Activated CD4-positive, alpha-beta T cell treated with anti-CD3 and anti-CD28 coated beads, Interleukin-2, amount 50 U/mL, for 48 hours (primary cell): ENCODE results near the gene SIK3.

Experiments
- DNase-seq, 2 experiments: peaks; one replicate each; pipeline ENCODE4 v3.0.0-alpha.2; 2020

SIK3 gene

DNA sequence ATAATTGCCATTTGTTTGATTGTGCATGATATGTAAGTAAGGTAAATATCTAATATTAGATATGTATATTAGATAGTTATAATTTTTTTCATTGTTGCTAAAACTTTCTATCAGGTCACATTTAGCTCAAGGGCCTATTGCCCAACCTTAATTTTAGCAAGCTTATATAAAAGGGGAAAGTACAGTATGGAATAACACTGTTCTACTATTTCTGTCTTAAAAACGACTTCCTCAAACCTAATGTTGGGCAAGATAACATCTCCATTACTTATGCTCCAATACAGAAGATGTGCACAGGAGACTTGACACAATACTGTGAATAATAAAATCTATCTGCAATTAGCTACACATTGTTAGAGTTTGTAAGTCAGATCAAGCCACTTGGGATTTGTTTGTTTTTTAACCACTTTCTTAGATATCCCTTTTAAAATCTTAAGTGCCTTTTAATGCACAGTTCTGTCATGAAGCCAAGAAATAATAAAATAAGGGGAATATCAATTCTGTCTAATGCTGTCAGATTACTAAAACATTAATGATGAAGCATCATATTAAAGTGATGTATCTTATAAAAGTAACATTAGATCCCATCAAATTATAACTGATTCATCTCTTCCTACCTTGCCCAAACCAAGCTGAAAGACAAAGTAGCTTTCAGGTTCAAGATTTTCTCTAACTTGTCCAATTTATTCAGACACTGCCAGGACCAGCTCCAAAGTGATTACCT, 98.1 kb downstream of the SIK3 start:
- no peak for DNase-seq

DNA sequence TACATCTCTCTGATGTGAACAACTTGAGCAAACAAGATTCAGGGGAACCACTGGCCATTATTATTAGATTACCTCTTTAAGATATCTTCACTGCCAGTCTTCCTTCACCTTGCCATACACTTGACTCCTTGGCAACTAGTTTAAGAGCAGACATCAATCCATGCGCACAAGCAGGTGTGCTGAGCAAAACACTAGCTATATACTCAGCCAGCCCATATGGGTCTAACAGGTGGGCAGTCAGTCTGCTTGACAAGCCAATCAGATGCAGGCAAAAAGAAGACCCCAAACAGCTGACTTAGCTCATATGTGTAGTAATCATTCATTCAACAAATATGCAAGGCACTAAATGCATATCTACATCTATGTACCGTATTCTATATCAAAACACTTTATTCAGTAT, 101.2 kb downstream of the SIK3 start:
- DNase-seq: no peak

DNA sequence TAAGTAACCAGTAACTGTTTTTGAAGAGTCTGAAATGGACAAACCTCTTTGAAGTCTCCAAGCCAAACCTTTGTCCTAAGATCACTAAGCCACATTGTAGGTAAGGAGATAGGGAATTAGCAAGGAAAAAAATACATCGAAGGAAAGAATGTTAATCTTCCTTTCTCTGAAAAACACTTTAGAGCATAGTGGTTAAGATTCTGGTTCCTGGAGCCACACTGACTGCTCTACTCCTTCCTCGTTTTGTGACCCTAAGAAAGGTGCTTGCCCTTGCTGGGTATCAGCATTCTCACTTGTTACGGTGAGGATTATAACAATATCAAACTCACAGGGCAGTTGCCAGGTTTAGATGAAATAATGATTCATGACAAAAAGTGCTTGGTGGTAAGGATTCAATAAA, 104.0 kb downstream of the SIK3 start:
- no peak for DNase-seq

DNA sequence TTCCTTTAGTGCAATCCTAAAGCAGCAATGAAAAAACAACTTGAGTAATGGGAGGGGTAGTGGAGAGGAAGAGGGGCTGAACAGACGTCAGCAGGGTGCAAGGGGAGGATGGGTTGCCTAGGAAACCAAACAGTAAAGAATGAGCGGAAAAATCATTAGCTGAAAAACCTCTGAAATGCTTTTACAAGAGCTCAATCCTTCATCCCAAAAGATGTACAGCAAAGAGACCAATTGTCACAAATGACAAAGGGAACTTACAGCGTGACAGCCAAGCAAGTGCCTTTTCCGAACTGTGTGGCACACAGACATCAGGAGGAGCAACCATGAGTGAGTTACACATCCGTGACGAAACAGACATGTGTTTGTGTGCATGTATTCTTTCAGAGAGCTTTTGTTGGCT, 104.6 kb downstream of the SIK3 start:
- DNase-seq: no peak

DNA sequence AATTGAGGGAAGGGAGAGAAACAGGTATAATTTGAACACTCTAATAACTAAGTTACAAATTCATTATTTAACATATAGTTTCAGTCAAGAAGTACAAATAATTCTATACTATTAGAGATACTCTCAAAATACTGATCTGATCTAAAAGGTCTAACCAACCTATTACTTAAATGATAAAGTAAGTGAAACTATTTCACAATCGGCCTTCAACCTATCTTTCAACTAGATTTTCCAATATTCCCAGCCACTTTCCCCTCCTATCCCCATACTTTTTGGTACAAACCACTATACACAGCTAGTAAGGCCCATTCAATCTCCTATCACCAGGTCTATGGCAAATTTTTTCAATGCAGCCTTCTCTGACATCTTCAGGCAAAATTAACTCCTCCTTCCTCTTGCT, 106.7 kb downstream of the SIK3 start:
- DNase-seq: no peak

DNA sequence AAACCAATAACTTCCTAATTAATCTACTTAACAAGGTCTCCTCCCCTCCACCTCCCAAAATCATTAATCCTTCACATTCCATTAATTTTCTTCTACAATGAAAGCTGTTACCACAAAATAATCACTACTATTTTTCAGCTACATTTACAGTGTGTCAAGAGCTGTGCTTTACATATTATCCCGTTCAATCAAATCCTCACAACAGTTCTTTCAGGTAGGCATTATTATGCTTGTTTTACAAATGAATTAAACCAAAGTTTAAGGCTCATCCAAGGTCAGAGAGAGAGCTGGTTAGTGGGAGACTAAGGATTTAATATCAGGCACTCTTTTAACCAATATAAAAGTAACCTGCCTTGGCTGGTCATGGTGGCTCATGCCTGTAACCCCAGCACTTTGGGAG, 107.4 kb downstream of the SIK3 start:
- DNase-seq: no peak

DNA sequence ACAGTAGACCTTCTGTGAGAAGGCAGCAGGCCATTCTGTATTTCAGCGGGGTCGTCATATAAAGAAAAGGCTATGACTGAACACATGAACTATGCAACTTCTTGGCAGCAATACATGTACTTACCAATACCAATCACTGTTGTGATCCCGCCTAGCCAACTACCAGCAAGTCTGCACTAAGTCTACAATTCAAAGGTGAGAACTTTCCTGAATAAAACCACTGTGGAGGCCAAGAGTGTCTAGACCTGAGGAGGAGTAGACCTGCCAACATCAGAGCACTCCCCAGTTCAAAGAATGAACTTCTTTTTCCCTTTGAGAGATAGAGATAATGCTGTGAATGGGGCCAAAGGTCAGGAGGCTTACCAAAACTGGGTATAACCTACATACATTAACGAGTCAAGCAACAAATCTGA, 108.2 kb downstream of the SIK3 start:
- DNase-seq: no peak

DNA sequence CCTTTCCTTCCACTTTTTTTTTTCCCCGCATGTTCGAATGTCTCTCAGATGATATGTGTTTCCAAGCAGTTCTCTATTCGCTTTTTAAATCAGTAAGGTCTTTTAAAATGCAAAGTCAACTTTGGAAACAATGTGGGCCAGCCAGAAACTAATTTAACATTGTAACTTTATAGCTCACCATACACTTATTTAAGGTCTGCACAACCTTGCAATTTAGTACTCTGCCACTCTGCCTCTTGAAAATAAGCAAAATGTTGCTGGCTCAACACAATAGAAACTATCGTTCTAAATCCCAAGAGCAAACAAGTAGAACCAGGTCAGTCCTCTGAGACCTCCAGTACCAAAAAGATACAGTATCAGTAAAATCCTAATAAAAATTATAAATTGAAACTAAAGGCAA, 109.0 kb downstream of the SIK3 start:
- DNase-seq: no peak

DNA sequence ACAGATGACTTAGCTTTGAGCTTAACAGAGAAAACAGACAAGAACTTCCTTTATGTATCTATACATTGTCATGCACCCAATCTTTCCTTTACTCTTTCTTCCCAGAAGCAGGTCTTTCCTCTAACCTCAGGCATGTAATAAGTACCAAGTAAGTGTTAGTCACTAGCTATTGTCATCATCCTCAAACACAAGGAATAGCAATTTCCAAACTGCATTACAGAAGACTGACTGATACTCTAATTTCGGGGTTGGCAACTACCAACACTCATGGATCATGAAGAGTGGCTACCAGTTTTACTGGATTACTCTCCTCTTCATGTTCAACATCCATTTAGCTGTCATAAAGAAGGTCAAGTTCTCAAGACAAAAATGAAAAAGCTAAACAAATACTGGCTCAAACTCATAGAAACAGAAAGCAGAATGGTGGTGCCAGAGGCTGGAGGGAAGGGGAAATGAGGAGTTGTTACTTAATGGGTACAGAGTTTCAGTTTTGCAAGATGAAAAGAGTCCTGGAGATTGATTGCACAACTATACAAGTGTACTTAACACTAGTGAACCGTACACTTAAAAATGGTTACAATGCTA, 111.6 kb downstream of the SIK3 start:
- DNase-seq: peak in 1 of 2 experiments; percentile 14

DNA sequence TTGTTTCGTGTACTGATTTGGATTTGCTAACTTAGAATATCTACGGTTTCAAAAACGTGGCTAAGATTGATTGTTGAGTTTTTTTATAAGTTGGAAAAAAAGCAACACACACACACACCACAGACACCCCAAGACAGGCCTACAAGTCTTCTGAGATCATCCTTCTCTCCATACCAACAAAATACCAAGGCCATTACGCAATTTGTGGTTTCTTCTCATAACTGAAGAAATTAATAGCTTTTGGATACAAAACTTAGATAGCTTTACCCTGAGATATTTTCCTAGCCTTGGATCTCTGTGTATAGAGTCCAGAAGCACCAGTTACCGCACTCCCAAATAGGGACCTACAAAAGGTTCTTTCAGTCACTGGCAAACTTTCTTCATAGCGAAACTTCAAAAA, 113.6 kb downstream of the SIK3 start:
- no peak for DNase-seq

DNA sequence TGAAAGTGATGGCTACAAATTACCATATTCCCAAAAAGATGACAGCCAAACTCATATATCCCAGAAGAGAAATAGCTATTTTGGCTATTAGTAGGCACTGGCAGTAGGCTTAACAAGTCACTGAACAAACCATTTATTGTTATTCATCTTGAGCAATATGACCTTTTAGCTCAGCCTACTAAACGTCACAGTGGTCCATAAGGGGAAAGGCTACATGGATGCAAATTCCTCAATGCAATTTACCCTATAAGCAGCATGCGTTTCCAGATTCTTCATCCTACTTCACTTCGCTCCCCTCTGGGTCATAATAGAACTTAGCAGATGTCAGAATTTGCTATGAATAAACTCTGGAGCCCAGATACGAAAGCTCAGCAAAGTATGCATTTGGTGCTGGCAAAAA, 114.0 kb downstream of the SIK3 start:
- DNase-seq: no peak

DNA sequence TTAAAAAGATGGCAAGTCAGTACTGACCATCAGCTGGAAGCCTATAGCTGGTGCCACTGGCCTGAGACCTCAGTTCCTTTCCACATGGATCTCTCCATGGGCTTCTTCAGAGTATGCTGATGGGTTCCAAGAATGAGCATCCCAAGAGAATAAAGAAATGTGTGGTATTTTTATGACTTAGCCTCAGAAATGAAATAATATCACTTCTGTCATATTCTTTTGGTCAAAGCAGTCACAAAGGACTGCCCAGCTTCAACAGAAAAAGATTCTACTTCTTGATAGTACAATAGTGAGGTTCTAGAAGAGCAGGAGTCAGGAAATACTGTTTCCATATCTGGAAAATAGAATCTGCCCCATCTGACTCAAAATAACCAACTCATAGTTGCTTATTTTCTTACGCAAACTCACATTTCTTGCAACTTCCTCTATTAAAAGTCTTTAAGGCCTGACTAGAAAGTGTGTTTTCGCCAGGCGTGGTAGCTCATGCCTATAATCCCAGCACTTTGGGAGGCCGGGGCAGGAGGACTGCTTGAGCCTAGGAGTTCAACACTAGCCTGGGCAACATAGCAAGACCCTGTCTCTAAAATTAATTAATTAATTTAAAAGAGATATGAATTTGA, 116.9 kb downstream of the SIK3 start:
- no peak for DNase-seq

DNA sequence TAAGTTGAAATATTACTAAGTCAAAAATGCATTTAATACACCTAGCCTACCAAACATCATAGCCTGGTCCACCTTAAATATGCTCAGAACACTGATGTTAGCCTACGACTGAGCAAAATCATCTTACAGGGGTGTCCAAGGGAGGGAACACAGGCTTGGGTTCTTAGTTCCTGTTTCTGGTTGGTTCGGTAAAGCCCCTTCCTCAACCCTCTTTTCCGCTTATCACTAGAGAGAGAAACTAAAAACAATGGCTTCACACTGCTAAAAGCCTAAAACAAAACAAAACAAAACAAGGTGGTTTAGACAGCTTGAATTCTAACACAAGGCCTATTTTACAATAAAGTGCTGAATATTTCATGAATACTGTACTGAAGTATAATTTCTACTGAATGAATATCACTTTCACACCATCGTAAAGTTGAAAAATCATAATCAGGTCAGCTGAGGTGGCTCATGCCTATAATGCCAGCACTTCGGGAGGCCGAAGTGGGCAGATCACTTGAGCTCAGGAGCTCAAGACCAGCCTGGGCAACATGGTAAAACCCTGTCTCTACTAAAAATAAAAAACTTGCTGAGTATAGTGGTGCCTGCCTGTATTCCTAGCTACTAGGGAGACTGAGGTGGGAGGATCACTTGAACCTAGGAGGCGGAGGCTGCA, 118.0 kb downstream of the SIK3 start:
- no peak for DNase-seq

DNA sequence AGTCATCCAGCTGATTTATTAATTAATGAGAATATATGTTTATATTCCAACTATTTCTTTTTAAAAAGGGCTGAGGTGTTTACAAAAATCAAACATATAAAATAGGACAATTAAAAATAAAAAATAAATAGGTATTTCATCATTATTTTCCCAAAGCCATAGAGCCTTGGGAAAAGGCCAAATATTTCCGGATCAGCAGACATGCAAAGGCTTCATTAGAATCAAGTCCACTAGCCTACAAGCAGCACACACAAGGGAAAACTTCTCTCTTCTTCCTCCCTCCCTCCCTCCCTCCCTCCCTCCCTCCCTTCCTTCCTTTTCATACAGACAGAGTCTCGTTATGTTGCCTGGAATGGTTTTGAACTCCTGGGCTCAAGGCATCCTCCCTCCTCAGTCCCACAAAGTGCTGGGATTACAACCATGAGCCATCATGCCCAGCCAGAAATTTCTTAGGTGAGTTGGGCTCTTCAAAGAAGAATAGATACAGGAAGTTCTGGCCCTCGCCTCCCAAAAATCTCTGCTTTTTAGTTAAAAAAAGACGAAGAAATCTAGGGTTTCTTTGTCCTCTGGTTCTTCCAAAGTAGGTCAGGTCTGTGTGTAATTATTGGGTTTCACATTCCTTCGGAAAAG, 121.2 kb downstream of the SIK3 start:
- DNase-seq: no peak

DNA sequence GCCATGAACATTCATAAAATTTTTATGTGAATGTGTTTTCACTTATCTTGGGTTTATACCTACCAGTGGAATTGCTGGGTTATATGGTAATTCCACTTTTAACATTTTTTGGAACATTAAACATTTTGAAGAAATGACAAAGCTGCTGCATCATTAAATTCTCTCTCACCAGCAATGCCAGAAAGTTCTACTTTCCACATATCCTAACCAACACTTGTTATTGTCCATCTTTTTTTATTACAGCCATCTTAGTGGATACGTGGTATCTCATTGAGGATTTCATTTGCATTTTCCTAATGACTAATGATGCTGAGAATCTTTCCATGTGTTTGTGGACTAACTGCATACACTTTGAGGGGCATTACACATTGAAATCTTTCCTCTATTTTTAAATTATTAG, 122.6 kb downstream of the SIK3 start:
- no peak for DNase-seq

DNA sequence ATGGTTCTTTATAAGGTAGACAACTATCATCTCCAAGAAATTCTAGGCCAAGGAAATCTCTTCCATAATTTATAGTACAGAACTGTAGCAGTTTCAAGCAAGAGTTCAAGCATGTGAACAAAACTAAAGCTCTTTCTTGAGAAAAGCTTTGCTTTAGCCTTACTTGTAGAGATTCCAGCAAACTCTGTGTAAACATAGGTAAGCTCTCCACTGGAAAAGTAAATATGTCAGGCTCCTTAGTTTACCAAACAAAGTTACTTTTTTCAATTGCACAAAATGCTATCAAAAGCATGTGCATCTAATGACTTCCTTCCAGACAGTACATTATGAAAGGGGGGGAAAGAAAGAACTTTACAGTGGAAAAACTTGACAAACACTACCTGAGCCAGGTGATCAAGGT, 125.0 kb downstream of the SIK3 start:
- DNase-seq: no peak

DNA sequence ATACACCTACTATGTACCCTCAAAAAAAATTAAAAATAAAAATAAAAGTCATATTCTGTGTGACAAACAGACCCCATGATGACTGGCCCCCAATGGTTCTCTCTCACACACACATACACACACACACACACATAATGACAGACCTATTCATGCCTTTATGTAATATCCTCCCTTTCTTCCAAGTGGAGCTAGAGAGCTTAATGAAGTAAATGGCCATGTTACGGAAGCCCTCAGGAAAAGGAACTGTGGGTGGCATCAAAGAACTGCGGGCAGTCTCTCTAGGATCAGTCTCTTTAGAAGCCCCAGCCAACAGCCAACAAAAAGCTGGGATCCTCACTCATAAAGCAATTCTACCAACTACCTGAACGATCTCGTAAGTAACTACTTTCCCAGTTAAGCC, 125.5 kb downstream of the SIK3 start:
- DNase-seq: no peak

DNA sequence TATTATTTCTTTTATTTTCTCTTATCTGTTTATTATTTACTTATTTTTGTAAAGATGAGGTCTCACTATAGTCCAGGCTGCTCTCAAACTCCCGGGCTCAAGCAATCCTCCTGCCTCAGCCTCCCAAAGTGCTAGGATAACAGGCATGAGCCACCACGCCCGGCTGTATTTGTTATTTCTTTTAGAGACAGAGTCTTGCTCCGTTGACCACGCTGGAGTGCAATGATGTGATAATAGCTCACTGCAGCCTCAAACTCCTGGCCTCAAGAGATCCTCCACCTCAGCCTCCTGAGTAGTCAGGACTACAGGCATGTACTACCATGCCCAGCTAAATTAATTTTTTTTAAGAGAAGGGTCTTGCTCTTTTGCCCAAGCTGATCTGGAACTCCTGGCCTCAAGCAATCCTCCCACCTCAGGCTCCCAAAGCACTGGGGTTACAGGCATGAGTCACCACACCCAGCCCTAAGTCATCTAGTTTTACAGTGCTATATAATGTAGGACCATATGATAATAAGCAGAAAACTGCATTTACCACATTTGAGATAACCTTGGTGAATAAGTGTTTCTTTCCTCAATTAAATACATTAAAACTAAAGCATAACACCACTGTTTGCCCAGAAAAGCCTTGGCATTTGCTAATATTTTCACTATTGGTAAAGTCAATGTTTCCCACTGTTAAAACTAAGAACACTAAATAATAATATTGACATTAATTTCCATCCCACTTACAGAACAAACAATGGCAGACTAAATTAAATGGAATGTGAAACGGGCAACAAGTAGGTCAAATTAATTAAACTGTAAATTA, 127.5 kb downstream of the SIK3 start:
- DNase-seq: peak in 1 of 2 experiments; percentile 27

DNA sequence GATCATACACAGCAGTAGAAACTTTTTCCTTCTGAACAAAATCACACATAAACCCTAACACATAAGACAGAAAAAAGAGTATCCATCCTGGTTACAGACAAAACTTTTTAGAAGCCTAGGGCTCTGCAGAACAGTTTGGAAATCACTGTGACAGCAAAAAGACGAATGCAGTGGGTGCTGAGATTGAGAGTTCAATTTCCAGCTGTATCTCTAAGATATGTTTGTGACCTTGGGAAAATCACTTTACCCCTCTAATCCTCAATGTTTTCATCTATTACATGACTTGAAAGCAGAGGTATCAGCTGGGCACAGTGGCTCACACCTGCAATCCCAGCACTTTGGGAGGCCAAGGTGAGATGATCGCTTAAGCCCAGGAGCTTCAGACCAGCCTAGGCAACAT, 128.5 kb downstream of the SIK3 start:
- DNase-seq: no peak

DNA sequence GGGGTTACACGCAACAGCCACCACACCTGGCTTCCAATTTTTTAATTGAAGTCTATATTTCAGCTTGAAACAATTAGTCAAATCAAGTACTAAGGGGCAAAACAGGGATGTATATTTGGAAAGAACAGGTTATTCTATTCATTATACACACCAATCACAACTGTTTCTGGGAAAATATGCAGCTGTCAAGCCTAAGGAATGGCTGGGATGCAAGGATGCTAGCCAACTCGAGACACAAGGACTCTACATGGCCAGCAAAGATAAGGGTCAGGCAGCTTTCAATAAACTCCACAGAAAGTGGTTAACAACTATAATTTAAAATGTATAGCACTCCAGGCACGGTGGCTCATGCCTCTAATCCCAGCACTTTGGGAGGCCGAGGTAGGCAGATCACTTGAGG, 134.0 kb downstream of the SIK3 start:
- DNase-seq: no peak

DNA sequence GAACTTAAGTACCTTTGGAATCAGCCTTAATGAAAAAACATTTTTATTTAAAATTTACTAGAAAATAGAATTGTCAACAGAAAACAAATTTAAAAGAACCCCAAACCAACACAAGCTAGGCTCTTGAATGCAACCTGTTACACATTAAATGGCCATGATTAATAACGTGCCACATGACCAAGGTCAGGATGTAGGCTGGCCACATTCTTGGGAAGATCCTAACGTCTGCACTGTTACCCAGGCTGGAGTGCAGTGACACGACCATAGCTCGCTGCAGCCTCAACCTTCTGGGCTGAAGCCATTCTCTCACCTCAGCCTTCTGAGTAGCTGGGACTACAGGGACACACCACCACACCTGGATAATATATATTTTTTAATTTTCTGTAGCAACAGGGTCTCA, 134.4 kb downstream of the SIK3 start:
- no peak for DNase-seq

DNA sequence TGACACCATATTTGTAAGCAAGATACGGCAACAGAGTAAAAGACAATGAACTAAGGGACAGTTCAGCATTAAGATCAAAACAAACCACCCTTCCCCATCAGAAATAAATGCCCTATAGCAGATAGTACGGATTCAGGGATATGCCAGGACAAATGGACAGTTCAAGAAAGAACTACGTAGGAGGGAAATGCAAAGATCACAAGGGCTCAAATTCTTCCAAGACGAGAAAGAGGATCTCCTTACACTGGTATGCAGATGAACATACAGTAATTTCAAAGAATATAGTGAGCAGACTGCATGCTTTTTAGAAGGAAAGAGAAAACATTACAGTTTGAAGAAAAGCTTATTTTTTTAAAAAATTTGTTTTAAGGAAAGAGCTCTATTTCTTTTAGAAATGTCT, 136.1 kb downstream of the SIK3 start:
- no peak for DNase-seq

DNA sequence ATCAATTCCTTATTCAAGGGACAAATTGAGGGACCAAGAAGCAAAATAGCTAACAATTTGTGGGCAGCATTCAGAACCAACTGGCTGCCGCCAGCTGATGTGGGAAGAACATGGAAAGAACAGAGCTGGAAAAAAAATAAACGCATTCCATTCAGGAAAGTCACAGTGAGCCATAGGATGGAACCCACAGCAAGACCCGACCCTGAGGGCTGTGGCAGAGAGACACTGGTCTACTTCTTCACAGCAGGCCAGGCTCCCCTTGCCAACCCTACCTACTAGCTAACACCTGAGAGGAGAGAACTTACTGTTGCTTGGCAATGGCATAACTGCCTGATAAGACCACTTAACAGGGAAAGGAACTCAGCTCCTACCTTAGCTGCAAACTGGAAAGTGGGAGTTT, 137.3 kb downstream of the SIK3 start:
- DNase-seq: no peak
